GM18873 (cell line): ENCODE data around the gene COL18A1.

Experiments
- ATAC-seq: cut with Tn5 transposase; IDR thresholded peaks from one replicate; pipeline ENCODE4 v1.9.1; 2021; ENCODE audit warnings: mild to moderate bottlenecking, moderate library complexity, moderate number of reproducible peaks; ENCODE audit not compliant: unreplicated experiment, low FRiP score

The COL18A1 gene

GRCh38 chr21:45485686-45486442, 80.9 kb downstream of the COL18A1 start:
- no peak for ATAC-seq

DNA sequence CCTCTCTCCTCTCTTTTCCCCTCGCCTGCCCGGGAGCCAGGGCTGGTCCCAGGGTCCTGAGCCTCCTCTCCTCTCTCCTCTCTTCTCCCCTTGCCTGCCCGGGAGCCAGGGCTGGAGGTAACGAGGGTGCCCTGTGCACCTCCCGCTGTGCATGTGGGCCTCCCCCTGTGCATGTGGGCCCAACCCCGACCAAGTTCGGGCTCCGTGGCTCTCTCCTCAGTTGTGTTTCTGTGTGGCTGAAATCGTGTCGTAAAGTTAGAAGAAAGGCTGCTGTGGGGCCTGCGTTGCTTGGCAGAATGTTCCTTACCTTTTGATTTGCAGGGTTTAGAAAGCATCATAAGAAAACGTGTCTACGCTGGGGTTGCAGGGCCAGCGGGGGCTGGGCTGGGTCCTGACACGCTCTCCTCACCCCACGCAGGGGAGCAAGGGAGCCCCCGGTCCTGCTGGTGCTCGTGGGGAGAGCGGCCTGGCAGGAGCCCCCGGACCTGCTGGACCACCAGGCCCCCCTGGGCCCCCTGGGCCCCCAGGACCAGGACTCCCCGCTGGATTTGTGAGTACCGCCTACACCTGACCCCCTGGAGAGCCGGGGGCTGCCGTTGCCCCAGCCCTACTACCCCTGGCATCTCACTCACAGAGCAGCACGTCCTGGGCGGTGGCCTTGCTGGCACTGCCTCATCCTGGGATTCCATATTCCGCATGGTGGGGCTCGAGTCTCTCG, 81.6 kb downstream of the COL18A1 start:
- ATAC-seq, result no peak

- no peak for ATAC-seq
These were observed 82.3 kb downstream of the COL18A1 start for GRCh38 chr21:45487161-45487806.

GRCh38 chr21:45487891-45488600, 83.1 kb downstream of the COL18A1 start:
- ATAC-seq, result no peak

DNA sequence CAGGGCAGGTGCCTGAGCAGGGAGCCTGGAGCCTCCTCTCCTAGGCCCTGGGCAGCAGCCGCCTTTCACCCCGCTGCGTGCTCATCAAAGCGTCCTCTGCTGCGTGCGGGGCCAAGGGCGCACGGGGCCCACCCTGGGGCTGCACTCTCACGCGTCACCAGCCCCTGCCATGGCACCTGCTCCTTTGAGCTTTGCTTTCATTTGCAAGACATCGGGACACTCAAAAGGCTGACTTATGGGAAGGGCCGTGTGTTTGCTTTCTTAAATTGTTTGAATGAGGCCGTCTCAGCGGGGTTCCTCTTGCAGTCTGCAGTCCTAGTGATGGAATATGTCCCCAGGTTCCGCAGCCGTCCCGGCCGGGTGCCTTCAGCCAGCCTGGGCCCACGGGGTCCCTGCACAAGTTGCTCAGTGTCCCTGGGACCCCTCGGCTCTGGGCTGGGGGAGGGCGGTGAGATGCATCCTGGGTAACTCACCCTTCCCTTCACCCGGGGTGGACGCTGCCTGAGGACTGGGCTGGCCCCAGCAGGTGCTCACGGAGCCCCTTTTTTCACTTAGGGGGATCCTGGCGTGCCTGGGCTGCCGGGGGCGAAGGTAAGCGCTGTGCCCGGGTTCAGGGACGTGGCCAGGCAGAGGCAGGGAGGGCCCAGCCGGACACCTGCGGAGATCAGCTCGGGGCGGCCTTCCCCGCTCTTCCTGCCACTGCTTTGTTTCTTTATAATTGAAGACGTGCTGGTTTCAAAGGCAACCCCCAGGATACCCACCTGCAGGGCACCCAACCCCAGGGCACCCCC, 84.2 kb downstream of the COL18A1 start:
- no peak for ATAC-seq

DNA sequence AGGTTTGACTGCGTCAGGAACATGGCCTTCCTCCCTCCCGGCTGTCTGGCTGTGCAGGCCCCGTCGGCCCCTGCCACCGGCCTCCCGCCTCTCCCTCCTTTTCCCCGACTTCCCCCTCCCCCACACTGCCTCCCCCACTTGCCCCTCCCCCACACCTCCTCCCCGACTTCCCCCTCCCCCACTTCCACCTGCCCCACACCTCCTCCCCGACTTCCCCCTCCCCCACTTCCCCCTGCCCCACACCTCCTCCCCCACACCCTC, 84.7 kb downstream of the COL18A1 start:
- no peak for ATAC-seq

DNA sequence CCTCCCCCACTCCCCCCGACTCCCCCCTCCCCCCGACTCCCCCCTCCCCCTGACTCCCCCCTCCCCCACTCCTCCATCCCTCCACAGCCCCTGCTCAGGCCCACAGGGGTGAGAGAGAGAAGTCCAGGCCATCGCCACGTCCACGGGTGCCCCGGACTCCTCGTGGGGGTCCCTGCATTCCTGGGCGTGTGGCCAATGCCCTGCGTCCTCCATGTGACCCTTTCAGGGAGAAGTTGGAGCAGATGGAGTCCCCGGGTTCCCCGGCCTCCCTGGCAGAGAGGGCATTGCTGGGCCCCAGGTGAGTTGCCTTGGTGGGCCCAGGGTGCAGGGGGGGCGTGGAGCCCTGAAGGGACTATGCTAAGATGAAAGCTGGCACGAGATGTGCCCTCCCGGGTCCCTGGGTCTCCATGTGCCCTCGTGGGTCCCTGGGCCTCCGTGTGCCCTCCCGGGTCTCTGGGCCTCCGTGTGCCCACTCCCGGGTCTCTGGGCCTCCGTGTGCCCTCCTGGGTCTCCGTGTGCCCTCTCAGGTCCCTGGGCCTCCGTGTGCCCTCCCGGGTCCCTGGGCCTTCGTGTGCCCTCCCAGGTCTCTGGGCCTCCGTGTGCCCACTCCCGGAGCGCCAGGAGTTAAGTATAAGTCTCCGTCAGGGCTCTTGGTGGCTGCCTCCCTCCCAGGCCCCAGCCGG, 85.2 kb downstream of the COL18A1 start:
- ATAC-seq, result no peak

GRCh38 chr21:45491056-45491455, 86.1 kb downstream of the COL18A1 start:
- ATAC-seq, result no peak

GRCh38 chr21:45491623-45492022, 86.7 kb downstream of the COL18A1 start:
- ATAC-seq, result no peak

DNA sequence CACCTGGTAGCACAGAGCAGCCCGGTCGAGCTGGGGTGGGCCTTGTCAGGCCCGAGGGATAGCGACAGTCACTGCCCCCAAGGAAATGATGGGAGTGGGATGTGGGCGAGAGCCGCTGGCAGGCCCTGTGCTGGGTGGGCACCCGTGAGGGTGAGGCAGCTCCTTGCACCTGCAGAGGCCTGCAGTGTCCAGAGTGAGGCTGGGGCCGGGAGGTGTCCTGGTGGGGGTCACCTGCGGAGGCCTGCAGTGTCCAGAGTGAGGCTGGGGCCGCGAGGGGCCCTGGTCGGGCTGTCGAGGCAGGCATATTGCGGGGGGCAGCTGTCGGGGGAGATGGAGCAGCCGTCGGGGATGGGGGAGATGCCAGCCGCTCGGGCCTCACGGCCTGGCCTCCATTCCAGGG, 87.8 kb downstream of the COL18A1 start:
- no peak for ATAC-seq

- no peak for ATAC-seq
These were observed 88.5 kb downstream of the COL18A1 start for GRCh38 chr21:45493401-45494001.

- no peak for ATAC-seq
These were observed 89.3 kb downstream of the COL18A1 start for GRCh38 chr21:45494135-45494850.

DNA sequence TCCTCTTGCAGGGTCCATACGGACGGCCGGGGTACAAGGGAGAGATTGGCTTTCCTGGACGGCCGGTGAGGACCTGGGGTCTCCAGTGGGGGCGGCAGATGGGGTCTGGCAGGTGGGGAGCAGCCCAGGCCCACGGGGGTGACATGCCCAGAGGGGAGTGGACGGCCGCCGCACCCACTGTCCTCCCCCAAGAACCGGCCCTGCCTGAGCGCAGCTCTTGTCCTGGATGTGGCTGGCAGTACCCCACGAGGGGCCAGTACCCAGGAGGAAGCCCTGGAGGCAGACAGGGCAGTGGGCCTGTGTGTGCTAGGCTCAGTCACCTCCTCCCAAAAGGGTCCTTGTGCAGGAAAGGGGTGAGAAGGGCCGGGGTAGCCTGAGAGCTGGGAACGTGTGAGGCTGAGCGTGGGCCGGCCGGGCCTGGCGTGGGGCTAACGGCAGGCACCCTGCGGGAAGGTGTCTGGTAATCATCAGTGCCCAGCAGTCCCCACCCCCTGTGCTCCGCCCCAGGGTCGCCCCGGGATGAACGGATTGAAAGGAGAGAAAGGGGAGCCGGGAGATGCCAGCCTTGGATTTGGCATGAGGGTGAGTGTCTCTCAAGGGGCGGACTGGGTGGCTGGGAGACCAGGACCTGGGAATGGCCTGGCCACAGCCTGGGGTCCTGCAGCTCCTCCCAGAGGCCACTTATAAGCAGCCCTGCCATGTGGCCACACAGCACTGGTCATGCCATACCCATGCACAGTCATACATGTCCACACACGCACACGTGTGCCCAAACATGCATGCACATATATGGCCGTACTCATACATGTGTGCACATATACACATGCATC, 90.1 kb downstream of the COL18A1 start:
- ATAC-seq, result no peak

DNA sequence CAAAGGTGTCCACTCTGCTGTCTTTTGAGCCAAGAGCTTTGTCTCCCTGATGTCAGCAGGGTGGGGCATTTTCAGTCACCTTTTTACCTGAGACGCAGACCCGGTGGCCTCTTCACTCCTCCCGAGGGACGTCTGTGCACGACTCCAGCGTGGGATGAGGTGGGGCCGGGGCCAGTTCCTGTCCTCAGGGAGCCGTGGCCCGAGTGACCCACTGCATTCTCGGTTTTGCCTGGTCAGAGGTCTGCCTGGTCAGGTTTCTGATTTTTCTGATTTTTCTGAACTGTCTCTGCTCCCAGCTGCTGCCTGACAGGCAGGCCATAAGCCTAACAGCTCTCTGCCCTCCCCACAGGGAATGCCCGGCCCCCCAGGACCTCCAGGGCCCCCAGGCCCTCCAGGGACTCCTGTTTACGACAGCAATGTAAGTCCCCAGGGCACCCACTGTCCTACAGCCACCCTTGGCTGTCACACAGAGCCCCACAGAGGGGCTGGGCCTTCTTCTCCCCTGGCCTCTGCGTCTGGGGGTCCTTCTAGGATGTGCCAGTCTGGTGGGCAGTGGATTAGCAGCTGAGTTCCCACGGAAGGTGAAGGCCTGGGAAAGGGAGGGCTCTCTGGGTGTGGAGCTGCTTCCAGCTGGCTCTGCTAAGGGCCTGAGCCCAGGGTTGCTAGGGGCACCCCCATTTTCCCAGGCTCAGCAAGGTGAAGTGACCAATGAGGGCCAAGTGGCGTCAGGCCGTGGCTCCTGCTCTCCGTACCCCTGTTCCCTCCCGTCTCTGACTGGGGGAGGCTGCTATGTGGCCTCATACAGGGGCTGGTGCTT, 91.4 kb downstream of the COL18A1 start:
- no peak for ATAC-seq

- no peak for ATAC-seq
These were observed 92.2 kb downstream of the COL18A1 start for GRCh38 chr21:45496968-45497845.
